GM21619 (cell line): Measurements from ENCODE around the gene OR2L8.

Source experiments
- ATAC-seq: cut with Tn5 transposase; IDR thresholded peaks from one replicate; pipeline ENCODE4 v1.9.1; 2021; ENCODE audit not compliant: unreplicated experiment

The OR2L8 gene

GRCh38 chr1:247966532-247967204 is 18.0 kb downstream of the OR2L8 start:
- ATAC-seq: peak; percentile 77

- ATAC-seq: no peak
Observed at GRCh38 chr1:247992986-247993385, 44.3 kb downstream of the OR2L8 start.

GRCh38 chr1:247998811-247999210 is 50.2 kb downstream of the OR2L8 start:
- ATAC-seq: no peak
